ENCODE measurements around the gene FANCE.

Gene FANCE

GRCh38 chr6:35484921-35485392 is 32.8 kb downstream of the FANCE start:
- DNase-seq (ENCODE audit: low spot score), result no peak

- DNase-seq (ENCODE audit: low spot score), result no peak
Measured at GRCh38 chr6:35485402-35485877, 33.3 kb downstream of the FANCE start.

- DNase-seq (ENCODE audit: low spot score), result no peak
Measured at GRCh38 chr6:35486005-35486925, 34.1 kb downstream of the FANCE start.

GRCh38 chr6:35487658-35488516 is 35.7 kb downstream of the FANCE start:
- no peak for DNase-seq (ENCODE audit: low spot score)

DNA sequence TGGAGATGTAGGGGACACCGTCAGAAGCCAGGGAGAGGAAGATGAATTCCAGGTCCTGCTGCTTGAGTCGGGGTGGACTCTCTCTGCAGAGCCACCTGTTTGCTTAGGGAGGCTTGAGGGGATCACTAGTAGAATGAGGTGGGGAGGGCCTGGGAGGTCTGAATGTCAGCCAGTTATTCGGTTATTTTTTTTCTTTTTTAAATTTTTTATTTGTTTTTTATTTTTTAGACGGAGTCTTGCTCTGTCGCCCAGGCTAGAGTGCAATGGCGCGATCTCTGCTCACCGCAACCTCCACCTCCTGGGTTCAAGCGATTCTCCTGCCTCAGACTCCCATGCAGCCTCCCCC is 36.4 kb downstream of the FANCE start:
- no peak for DNase-seq (ENCODE audit: low spot score)

DNA sequence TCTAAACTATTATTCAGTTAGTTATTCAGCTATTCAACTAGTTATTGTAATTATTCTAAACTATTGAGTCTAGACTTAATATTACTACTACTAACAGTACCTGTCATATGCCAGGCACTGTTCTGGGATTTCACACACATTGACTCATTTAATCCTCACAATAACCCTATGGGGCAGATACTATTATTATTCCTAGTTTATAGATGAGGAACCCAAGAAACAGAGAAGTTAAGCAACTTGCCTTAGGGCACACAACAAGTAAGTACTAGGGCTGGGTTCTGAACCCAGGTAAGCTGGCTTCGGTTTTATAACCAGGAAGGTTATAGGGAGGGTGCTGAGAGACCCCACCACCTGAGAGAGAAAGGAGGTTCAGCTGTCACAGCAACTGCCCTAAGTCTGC is 36.9 kb downstream of the FANCE start:
- DNase-seq (ENCODE audit: low spot score), result no peak

GRCh38 chr6:35489995-35490791 is 38.1 kb downstream of the FANCE start:
- DNase-seq (ENCODE audit: low spot score), result no peak

DNA sequence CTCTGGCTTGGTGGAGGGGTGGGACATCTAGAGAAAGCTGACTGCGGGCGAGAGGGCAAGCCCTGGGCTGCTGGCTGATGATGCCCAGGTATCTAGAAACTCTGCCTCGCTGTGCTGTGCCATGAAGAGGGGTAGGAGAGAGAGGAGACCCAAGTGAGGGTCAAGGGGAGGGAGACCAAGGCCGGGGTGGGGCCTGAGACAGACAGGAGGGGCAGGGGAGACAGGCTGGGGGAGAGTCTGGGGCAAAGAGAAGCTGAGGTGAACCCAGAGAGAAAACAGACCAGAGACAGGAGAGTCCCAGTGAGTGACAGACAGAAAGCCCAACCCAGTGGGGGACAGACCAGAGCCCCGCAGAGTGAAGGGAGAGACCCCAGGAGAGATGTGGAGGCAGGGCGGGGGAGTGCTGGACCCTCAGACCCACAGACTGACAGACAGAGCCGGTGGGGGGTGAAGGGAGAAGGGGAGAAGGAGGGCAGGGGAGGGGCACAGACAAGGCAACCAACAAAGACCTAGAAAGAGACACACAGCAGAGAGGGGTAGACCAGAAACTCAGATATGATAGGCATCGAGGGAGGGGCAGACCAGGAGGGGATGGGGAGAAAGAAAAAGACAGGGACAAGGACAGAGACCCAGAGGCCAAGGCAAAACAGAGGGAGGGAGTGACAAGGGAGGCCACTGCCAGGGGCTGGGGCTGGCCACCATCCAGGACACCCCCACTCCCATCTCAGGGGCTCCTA is 38.9 kb downstream of the FANCE start:
- no peak for DNase-seq (ENCODE audit: low spot score)

DNA sequence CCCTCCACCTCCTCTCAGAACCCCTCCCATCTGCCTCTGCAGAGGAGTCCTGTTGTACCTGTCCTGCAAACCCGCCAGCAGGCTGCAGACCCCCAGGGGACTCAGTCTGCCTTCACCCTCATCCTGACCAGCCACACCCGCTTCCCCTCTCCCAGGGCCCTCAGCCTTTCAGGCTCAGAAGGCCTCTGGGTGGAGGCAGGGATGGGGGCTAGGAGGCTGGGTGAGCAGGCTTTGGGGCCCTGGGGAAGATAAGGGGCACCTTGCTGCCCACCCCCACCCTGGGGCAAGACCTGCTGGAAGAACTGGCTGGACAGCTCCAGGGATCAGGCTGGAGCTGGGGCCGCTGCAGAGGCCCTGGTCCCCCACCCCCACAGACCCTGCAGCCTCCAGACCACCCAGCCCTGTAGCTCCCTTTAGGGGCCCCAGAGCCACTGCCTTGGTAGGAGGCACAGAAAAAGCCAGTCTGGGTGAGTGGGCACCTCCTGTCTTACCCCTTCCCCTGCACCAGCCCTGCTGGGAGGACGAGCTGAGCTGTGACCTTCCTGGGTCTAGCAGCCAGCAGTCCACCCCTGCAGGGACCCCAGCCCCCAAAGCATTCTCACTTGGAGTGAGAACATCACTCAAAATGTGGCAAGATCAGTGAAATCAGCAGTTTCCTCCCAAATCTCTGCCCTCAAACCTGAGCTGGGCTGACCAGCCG is 39.6 kb downstream of the FANCE start:
- no peak for DNase-seq (ENCODE audit: low spot score)

- no peak for DNase-seq (ENCODE audit: low spot score)
Measured at GRCh38 chr6:35492258-35492973, 40.3 kb downstream of the FANCE start.

GRCh38 chr6:35492974-35493284 is 40.8 kb downstream of the FANCE start:
- no peak for DNase-seq (ENCODE audit: low spot score)

DNA sequence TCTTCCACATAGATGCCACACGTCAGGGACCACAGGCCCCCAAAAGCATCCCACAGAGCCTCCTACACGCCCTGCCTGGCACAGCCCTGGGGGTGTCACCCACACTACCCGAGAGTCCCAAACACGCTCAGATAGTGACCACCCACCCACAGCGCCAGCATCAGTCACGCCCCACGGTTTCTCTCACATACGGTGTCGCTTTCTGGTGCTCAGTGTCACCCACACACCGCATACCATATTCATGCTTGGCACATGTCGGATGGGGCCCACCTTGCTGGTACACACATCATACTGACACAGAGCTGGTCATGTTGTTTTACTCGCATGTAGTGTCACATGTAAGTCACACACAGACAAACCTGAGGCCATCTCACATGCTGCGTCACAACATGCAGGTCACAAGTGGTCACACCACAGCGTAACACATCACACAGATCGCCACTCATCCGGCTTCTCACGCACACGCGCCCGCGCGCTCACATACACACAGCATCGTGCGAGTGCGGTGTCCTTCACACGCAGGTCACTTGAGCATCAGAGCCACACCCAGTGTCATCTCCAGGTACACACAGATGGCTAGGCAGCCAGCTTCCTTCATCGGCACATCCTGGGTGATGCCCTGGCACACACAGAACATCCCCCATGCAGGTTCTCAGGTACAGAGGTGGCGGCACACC is 41.3 kb downstream of the FANCE start:
- DNase-seq (ENCODE audit: low spot score), result no peak

DNA sequence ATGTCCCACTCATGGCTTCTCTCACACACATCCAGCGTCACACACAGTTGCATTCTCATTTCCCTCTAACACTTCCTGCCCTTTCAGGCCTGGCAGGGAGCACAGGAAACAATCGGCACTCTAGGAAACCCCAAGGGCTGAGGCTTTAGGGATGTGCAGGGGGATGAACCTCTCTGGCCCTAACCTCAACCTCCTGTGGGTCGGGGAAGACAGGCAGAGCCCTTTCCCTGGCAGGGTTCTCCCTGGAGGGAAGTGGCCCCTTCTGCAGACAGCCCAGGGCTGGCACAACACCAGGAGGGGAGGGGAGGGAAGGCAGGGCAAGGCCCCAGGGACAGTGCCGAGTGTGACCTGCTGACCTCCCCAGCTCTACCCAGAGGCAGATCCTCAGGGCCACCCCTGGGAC is 42.0 kb downstream of the FANCE start:
- no peak for DNase-seq (ENCODE audit: low spot score)

- DNase-seq (ENCODE audit: low spot score), result no peak
Measured at GRCh38 chr6:35495258-35496035, 43.3 kb downstream of the FANCE start.

DNA sequence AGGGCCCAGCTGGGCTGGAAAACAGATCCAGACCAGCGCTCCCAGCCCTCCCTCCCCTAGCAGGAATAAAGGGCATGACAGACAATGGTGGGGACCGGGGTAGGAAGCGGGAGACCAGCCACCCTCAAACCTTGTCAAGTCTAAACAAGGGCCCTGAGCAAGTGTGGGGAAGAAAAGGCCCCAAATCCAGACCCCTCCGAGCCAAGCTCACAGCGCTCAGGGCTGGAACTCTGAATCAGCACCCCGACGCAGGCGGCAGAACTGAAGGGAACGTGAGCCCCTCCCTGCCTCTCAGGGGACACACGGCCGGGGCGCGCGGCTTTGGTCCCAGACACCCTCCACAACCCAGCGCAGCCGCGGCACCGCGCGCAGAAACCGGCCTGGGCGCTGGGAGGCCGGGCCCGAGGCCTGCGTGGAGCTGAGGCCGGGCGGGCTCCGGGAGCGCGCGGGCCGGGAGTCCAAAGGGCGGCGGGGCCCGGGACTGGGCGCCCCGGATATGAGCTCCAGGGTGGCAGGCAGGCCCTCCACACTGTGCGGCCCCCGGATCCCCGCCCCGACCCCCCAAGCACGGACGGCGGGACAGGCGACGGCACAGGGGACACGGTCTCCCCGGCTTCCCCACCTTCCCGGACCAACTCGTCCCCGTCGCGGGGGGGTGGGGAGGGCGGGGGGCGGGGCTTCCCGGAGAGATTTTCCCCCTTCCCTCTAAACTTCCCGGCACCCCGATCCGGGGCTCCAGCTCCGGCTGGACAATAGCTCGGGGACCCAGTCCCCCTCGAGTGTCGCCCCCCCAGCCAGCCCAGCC is 44.1 kb downstream of the FANCE start:
- no peak for DNase-seq (ENCODE audit: low spot score)

GRCh38 chr6:35496841-35497570 is 44.9 kb downstream of the FANCE start, which contains the start of gene TEAD3:
TEAD3 (minus strand) TSS chr6:35497079.
- DNase-seq (ENCODE audit: low spot score), result peak; percentile 28

Measured in CD4-positive, alpha-beta T cell treated with Interleukin-15 for 4 hours (primary cell).